H1 (cell line): ENCODE data around the gene TBRG4.

Source experiments
- BRCA1 ChIP-seq: IDR thresholded peaks from 2 replicates; pipeline ENCODE4 v1.6.1; 2012; ENCODE audit warnings: low read depth, low read length, improper control_type of control experiment
- CREB1 ChIP-seq: IDR thresholded peaks from 2 replicates; pipeline ENCODE4 v1.6.1; 2012; ENCODE audit warnings: inconsistent platforms
- EZH2 ChIP-seq: fragments of 200-600 bp; sonication (generic); IDR thresholded peaks from 2 replicates; pipeline ENCODE4 v1.7.1; 2012; ENCODE audit warnings: low read depth, mild to moderate bottlenecking, moderate library complexity, low read length, inconsistent platforms; ENCODE audit not compliant: severe bottlenecking
- GABPA ChIP-seq: IDR thresholded peaks from 2 replicates; pipeline ENCODE4 v1.6.1; 2011; ENCODE audit warnings: mild to moderate bottlenecking, low read length, moderate library complexity, borderline replicate concordance; ENCODE audit not compliant: insufficient read depth
- HDAC2 ChIP-seq, 2 experiments: fragments of 300-600 bp in 1 of 2; sonication (generic) in 1 of 2; IDR thresholded peaks; 2 replicates each; pipeline ENCODE4 v1.6.1; 2011 to 2012; ENCODE audit warnings: low read depth in 2 of 2, low read length in 2 of 2, mild to moderate bottlenecking in 2 of 2, moderate library complexity in 2 of 2, borderline replicate concordance in 1 of 2, inconsistent platforms in 1 of 2
- POLR2A ChIP-seq, 2 experiments: IDR thresholded peaks; 1 replicate in 1 of 2; 2 replicates in 1 of 2; pipeline ENCODE4 v1.6.1; 2011; ENCODE audit warnings: low read depth in 2 of 2, low read length in 2 of 2, mild to moderate bottlenecking in 2 of 2; ENCODE audit errors: control extremely low read depth in 1 of 2
- POLR2AphosphoS5 ChIP-seq: IDR thresholded peaks from 2 replicates; pipeline ENCODE4 v1.6.1; 2011; ENCODE audit warnings: low read depth, low read length
- RAD21 ChIP-seq, 2 experiments: IDR thresholded peaks in 1 of 2; conservative IDR thresholded peaks in 1 of 2; 2 replicates each; pipeline ENCODE4 v1.6.1; 2011; ENCODE audit warnings: low read depth in 2 of 2, low read length in 2 of 2, improper control_type of control experiment in 1 of 2, inconsistent platforms in 1 of 2, mild to moderate bottlenecking in 1 of 2, moderate library complexity in 1 of 2
- SP1 ChIP-seq: IDR thresholded peaks from 2 replicates; pipeline ENCODE4 v1.6.1; 2011; ENCODE audit warnings: low read depth, low read length
- TAF1 ChIP-seq: IDR thresholded peaks from 2 replicates; pipeline ENCODE4 v1.6.1; 2011; ENCODE audit warnings: mild to moderate bottlenecking, low read depth, low read length
- TAF7 ChIP-seq: optimal IDR thresholded peaks from 2 replicates; pipeline ENCODE3; 2011; ENCODE audit warnings: low read depth, mild to moderate bottlenecking, inconsistent platforms, low read length, moderate library complexity, borderline replicate concordance
- TF ChIP-seq, protein P1 (sequence below), 3 experiments: IDR thresholded peaks; 1 replicate in 2 of 3; 2 replicates in 1 of 3; pipeline versions ENCODE4 v1.5.1 to v1.6.1; 2011; ENCODE audit warnings: low read length in 3 of 3, mild to moderate bottlenecking in 3 of 3, inconsistent platforms in 2 of 3, low read depth in 1 of 3, moderate library complexity in 1 of 3; ENCODE audit not compliant: insufficient read depth in 1 of 3; ENCODE audit errors: control extremely low read depth in 1 of 3

DNA sequence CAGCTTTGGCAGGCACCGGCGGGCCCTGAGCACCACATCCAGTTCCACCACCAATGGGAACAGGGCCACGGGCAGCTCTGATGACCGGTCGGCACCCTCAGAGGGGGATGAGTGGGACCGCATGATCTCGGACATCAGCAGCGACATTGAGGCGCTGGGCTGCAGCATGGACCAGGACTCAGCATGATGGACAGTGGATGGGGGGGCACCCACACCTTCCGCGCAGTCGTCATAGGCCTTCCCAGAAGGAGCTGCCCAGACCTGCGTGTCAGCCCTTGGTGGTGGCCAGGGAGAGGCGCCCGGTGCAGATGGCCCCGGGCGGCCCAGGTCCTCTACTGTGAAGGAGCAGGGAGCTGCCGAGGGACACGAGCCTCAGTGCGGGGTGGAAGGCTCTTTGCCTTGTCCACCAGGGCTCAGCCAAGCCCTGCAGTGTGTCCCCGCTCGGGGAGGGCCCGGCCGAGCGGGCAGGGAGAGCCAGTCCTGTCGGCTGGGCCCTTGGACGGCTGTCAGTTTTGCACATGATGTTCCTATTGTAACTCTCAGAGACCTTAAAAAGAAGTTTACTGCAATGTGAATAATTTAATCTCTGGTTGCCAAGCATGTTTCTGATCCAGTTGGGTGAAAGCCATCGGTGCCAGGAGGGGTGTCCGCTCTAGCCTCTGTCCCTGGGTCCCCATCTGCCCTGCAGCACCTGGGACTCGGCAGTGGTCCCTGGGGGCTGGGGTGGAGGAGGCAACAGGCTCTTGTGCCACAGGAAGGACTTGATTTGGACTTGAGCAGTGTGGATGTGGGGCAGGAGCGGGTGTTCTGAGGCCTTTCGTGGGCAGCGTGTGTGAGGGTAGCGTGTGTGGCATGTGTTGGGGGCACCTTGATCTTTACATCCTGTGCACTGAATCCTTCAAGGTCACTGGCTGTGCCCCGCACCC lies 35.4 kb downstream of the TBRG4 start:
- TF ChIP-seq, protein P1, sequence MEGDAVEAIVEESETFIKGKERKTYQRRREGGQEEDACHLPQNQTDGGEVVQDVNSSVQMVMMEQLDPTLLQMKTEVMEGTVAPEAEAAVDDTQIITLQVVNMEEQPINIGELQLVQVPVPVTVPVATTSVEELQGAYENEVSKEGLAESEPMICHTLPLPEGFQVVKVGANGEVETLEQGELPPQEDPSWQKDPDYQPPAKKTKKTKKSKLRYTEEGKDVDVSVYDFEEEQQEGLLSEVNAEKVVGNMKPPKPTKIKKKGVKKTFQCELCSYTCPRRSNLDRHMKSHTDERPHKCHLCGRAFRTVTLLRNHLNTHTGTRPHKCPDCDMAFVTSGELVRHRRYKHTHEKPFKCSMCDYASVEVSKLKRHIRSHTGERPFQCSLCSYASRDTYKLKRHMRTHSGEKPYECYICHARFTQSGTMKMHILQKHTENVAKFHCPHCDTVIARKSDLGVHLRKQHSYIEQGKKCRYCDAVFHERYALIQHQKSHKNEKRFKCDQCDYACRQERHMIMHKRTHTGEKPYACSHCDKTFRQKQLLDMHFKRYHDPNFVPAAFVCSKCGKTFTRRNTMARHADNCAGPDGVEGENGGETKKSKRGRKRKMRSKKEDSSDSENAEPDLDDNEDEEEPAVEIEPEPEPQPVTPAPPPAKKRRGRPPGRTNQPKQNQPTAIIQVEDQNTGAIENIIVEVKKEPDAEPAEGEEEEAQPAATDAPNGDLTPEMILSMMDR (IDR thresholded peaks at IDR 0.05; ENCODE audit: control extremely low read depth in 1 of 3, insufficient read depth in 1 of 3, low read depth in 1 of 3, low read length in 3 of 3): no peak
- TF ChIP-seq BRCA1 (no peak), POLR2A (IDR thresholded peaks at IDR 0.05; ENCODE audit: control extremely low read depth in 1 of 2, low read depth in 2 of 2, low read length in 2 of 2) (no peak), EZH2 (no peak), SP1 (no peak), CREB1 (no peak), POLR2AphosphoS5 (no peak), TAF7 (no peak), TAF1 (no peak), GABPA (no peak), HDAC2 (IDR thresholded peaks at IDR 0.05; ENCODE audit: borderline replicate concordance in 1 of 2, low read depth in 2 of 2, low read length in 2 of 2) (no peak), RAD21 (IDR thresholded peaks at IDR 0.05 in 1 of 2, conservative IDR thresholded peaks at IDR 0.05 in 1 of 2; ENCODE audit: low read depth in 2 of 2, low read length in 2 of 2) (no peak)
